Activated T-helper 17 cell treated with anti-CD3 and anti-CD28 coated beads, Interleukin-2, amount 50 U/mL, for 72 hours (primary cell): ENCODE data around the gene DHH. TPM values are rescaled to one million over a fixed set of nuclear protein-coding genes. Genes with fewer than 3 reads are reported as not detected.
"Not testable (repeated sequence)": the region's sequence is repeated elsewhere in the genome, so short reads cannot be mapped to it uniquely, and the experiment has no call there.

Source experiments
- ATAC-seq: fragments of 150-1000 bp; cut with Tn5 transposase; replicated peaks from 2 replicates; pipeline ENCODE4 v1.10.0; 2021; ENCODE audit warnings: mild to moderate bottlenecking, moderate library complexity
- H3K27ac Mint-ChIP-seq: one replicate; pipeline ENCODE4 v1.8.0; 2022; ENCODE audit warnings: mixed read lengths
- H3K27me3 Mint-ChIP-seq: one replicate; pipeline ENCODE4 v1.8.0; 2022; ENCODE audit warnings: mixed read lengths
- H3K36me3 Mint-ChIP-seq: one replicate; pipeline ENCODE4 v1.8.0; 2022; ENCODE audit warnings: low read depth, mild to moderate bottlenecking, mixed read lengths
- H3K4me1 Mint-ChIP-seq: one replicate; pipeline ENCODE4 v1.8.0; 2022; ENCODE audit warnings: mixed read lengths
- H3K4me3 Mint-ChIP-seq: one replicate; pipeline ENCODE4 v1.8.0; 2022; ENCODE audit warnings: mild to moderate bottlenecking, mixed read lengths
- H3K9me3 Mint-ChIP-seq: one replicate; pipeline ENCODE4 v1.8.0; 2022; ENCODE audit warnings: mixed read lengths
- total RNA-seq, 2 donors: library from RNA; stranded (reverse); gene quantifications; one replicate each; pipeline ENCODE4 v1.2.3, GENCODE V29; 2022

DHH gene
- total RNA-seq, 2 donors from 2014 or later, result 0.26 to 0.42 TPM

DNA sequence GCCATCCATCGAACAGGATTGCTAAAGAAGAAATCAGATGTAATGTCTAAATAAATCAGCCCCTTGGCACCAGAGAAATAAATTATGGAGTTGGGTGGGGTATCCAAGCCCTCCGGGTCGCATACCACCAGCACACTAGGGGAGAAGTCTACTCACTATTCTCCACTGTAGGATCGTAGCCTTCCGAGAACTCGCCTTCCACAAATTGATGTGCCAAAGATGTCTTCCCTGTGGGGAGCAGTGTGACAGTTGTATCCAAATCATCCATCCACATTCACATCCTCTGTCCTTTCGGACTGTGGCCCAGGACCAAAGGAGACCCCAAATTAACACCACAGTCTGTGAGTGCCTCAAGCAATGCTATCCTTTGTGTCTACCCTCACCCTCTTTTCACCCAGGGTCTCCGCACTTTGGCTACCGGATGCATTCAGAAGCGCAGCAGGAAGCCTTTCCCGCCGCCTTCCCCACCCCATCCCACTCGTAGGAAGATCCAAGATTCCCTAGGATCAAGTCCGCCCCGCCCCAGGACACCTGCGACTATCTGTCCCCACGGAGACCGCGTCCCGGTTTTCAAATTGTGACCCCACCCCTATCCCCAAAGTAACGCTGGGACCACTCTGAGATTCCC, 25.6 kb downstream of the DHH start:
- Mint-ChIP-seq H3K4me3 (peak overlapping the region; percentile 94), H3K9me3 (no peaks in the 10 kb centered on the region), H3K27ac (peak overlapping the region; percentile 90), H3K27me3 (no peaks in the 10 kb centered on the region), H3K36me3 (peaks cover 30% of the 10 kb centered on the region), H3K4me1 (peaks cover 13% of the 10 kb centered on the region)
- no peak for ATAC-seq

DNA sequence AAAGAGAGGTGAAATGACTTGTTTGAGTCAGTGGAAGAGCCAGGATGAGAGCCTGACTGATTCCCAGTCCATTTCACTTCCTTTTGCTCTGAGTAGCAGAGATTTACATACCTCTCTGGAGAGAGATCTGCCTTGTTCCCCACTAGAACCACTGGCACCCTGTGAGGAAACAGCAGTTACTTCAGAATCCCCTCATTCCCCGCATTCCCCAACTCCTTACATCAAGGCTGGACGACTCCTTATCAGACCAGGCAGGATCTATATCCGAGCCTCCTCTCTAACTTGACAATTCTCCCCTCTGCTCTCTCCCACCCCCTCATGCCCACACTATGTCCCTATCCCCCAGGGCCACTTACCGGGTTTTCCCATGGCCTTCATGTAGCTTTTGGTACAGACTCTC, 28.5 kb downstream of the DHH start:
- no peaks in the 10 kb centered on the region for H3K27me3 Mint-ChIP-seq
- peaks cover 33% of the 10 kb centered on the region for H3K36me3 Mint-ChIP-seq
- no peak overlapping the region for H3K4me3 Mint-ChIP-seq
- no peak overlapping the region for H3K27ac Mint-ChIP-seq
- ATAC-seq, result no peak
- no peaks in the 10 kb centered on the region for H3K9me3 Mint-ChIP-seq
- peaks cover 21% of the 10 kb centered on the region for H3K4me1 Mint-ChIP-seq

DNA sequence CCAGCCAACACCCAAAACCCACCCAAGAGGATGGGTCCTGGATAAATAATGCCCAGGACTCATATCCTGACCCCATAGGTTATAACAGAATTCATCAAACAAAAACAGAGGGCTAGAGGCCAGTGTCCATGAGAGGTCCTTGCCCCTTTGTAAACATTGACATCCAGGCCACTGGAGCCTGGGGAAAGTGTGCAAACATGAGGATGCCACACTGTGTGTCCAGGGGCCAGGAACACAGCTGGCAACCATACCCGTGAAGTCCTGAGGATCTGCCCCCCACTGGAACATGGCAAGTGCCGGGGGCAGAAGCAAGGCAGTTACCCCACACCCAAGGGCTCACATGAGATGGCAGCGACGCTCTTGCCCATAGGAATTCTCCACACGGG, 29.8 kb downstream of the DHH start:
- Mint-ChIP-seq H3K9me3 (no peaks in the 10 kb centered on the region), H3K27me3 (no peaks in the 10 kb centered on the region), H3K36me3 (peaks cover 33% of the 10 kb centered on the region), H3K27ac (no peak overlapping the region), H3K4me1 (peaks cover 18% of the 10 kb centered on the region), H3K4me3 (no peak overlapping the region)
- no peak for ATAC-seq

DNA sequence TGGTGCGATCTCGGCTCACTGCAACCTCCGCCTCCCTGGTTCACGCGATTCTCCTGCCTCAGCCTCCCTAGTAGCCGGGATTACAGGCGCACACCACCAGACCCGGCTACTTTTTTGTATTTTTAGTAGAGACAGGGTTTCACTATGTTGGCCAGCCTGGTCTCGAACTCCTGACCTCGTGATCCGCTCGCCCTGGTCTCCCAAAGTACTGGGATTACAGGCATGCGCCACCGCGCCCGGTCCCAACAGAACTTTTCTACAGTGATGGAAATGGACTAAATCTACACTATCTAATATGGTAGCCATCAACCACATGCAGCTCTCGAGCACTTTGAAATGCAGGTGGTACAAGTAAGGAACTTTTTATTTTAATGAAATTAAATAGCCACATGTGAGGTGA, 32.7 kb downstream of the DHH start:
- H3K27ac Mint-ChIP-seq, H3K27me3 Mint-ChIP-seq, ATAC-seq, H3K9me3 Mint-ChIP-seq: not testable (repeated sequence)
- Mint-ChIP-seq H3K4me1 (peaks cover 29% of the 10 kb centered on the region), H3K36me3 (peaks cover 53% of the 10 kb centered on the region), H3K4me3 (peak overlapping the region; percentile 95)

DNA sequence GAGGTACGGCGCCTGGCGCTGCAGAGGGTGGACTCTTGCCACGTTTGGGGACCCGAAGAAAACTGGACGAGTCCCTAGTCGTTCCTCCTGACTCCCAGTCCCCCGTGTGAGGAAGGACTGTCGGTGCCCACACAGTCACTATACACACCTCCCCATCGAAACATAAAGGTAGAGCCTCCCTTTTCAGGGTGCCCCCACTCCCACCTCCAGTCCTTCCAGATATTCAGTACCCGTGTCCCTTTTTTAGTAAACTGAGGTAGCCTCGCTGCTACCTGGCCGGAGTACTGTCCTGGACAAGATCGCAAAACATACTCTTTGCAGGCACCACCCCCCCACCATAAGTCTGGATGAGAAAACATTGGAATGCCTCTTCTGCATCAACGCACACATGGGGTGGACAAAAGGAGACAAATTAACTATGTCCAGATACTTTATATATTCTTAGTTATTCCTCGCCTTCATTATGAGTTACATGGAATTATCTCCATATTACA, 33.4 kb downstream of the DHH start:
- Mint-ChIP-seq H3K36me3 (peaks cover 48% of the 10 kb centered on the region), H3K4me3 (peak overlapping the region; percentile 95), H3K27ac (peak overlapping the region; percentile 93), H3K9me3 (no peaks in the 10 kb centered on the region), H3K27me3 (no peaks in the 10 kb centered on the region), H3K4me1 (peaks cover 36% of the 10 kb centered on the region)
- ATAC-seq, result peak; percentile 1

DNA sequence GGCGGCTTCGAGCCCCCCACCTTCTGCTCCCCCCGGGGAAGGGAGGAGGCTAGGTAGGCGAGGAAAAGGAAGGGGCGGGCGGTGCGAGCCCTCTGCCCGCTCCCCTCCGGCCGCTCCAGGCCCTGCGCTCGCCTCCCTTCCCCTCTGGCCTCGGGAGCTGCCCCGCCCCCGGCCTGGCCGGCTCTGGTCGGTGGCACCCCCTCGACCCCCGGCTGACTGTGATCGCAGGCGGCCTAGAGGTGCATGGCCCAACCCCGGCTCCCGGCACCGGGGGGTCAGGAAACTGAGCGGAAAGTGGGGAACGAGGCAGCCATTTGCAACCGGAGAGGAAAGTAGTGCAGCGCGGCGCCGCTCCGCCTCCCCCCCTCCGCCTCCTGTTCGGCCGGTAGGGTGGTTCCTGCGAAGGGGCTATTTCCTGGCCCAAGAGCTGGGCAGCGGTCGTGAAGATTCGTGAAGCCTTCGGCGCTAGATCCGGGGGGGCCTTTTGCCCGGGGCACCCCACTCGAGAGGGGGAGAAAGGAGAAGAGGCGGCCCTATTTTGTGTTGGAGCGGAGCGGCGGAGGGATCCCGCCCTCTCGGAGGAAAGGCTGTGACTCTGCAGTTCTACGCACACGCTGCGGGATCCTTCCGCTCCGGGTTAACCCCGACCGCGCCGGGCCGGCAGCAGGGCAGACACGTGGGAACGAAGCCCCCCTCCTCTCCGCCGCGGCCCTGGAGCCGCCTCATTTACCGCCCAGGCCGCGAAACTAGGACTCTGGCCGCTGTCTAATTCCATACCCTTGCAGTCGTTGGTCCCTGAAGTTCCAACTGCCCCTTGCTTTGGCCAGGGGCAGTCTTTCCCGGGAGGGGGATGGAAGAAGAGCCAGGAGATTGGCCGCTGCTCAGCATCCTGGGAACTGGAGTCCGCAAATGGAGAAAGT, 34.1 kb downstream of the DHH start, which contains the start of gene KMT2D:
Gene KMT2D (minus strand): TSS at position 558 of the 920 bp plus-strand sequence. CDS start 5,470 bp downstream, outside the sequence.
- H3K36me3 Mint-ChIP-seq, result peaks cover 48% of the 10 kb centered on the region
- H3K4me1 Mint-ChIP-seq, result peaks cover 43% of the 10 kb centered on the region
- peak; percentile 75 for ATAC-seq
- H3K27me3 Mint-ChIP-seq, result no peaks in the 10 kb centered on the region
- H3K9me3 Mint-ChIP-seq, result no peaks in the 10 kb centered on the region
- H3K4me3 Mint-ChIP-seq, result peak within 1 kb of the TSS; percentile 96
- peak within 1 kb of the TSS; percentile 93 for H3K27ac Mint-ChIP-seq

DNA sequence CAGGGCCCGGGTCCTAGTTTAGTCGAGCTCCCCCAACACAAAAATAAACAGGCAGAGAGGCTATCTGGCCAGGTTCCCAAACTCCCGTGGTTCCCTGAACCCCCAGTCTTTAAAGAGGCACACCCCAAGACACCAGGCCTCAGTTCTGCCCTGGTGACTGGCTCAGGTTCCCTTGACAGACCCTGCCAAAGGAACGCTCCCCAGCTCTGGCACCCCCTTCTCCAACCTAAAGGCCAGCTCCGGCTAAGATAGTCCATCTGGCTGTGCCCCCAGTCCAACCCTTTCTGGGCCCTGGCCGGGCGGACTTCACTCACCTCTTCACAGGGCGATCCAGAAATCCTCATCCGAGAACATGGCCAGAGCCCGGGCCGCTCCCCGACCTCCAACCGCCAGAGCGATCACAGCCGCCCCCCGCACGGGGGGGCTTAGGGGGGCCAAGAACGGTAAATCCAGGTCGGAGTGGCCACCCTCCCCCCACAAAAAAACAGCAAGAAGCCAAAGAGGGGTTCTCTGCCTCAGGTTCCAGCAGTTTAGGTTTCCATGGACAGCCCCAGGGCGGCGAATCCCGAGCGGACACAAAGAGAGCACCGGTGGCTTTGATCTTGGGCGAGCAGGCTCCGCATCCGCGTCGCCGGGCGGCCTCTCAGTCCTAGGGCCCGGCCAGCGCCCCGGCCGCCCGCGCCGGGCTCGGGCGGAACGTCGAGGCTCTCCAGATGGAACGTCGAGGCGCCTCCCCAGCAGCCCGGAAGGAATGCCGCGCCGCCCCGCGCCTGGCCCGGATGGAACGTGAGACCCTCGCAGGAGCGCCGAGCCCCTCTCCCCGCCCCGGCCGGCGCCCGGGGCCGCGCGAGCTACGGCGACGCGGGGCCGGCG, 35.1 kb downstream of the DHH start:
- H3K27ac Mint-ChIP-seq, result peak overlapping the region; percentile 79
- peak; percentile 14 for ATAC-seq
- peak overlapping the region; percentile 96 for H3K4me3 Mint-ChIP-seq
- H3K27me3 Mint-ChIP-seq, result no peaks in the 10 kb centered on the region
- peaks cover 50% of the 10 kb centered on the region for H3K36me3 Mint-ChIP-seq
- H3K4me1 Mint-ChIP-seq, result peaks cover 53% of the 10 kb centered on the region
- H3K9me3 Mint-ChIP-seq, result no peaks in the 10 kb centered on the region

DNA sequence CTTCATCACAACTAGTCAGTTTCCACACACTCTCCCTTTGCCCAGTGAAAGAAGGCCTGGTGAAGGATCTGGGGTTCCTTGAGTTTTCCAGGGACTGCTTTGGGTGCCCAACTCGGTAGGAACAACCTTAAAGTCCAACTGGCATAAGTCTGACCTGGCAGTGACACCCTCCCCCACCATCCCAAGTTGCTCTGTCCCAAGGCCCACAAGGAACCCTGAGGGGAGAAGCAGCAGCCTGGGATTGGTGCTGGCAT, 35.6 kb downstream of the DHH start:
- Mint-ChIP-seq H3K36me3 (peaks cover 52% of the 10 kb centered on the region), H3K27me3 (no peaks in the 10 kb centered on the region), H3K27ac (peak overlapping the region; percentile 79), H3K9me3 (no peaks in the 10 kb centered on the region), H3K4me3 (peak overlapping the region; percentile 96), H3K4me1 (peaks cover 50% of the 10 kb centered on the region)
- ATAC-seq, result no peak

DNA sequence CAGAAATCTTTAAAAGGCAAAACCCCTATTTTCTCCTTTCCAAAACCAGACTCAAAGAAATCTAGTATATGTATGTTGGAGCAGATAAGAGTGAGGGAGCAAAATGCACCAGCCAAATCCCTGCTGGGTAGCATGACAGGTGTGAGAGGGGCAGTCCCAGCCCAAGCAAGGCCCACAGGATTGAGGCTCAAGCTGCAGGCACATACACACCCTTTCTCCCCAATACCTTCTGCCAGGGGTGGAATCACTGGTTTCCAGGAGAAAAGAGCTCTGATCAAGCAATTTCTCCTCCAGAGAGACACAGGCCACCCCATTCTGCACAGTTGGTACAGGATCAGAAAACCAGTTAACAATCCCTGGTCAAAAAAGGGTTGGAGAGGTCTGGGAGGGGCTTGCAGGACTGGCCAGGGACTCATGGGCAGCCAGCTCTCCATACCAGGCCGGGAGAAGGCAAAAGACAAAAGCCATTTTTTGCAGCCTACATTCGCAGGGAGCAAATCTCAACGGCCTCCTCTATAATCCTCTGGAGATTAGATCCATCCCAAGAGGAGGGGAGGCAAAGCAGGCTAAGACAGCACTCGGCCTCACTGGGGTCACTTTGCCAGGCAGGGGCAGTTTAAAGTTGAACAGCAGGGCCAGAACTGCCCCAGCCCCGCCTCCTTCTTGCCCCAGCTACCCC, 36.1 kb downstream of the DHH start:
- H3K36me3 Mint-ChIP-seq, result peaks cover 54% of the 10 kb centered on the region

DNA sequence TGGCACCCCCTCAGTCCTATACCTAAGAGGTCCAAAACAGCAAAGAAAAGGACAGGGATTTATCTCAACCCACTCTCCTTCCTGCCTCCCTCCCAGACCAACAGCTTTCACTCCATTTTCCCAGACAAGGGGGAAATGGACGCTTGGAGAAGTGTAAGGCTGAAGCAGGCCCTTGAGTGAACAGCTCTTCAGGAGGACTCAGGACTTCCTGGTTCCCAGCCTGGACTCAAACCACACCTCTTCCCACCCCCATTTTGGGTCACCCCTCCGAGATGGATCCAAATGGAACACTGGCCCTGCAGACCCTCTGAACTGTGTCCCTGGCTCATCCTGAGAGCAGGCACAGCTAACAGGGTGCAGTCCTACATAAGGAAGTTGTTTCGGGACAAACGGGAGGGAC, 36.7 kb downstream of the DHH start:
- no peaks in the 10 kb centered on the region for H3K9me3 Mint-ChIP-seq
- H3K27ac Mint-ChIP-seq, result peak overlapping the region; percentile 79
- no peak for ATAC-seq
- no peaks in the 10 kb centered on the region for H3K27me3 Mint-ChIP-seq
- H3K4me3 Mint-ChIP-seq, result peak overlapping the region; percentile 96
- H3K36me3 Mint-ChIP-seq, result peaks cover 60% of the 10 kb centered on the region
- peaks cover 46% of the 10 kb centered on the region for H3K4me1 Mint-ChIP-seq

More for the DNA sequence above, 36.1 kb downstream of the DHH start:
- no peaks in the 10 kb centered on the region for H3K9me3 Mint-ChIP-seq
- peak overlapping the region; percentile 96 for H3K4me3 Mint-ChIP-seq
- peaks cover 46% of the 10 kb centered on the region for H3K4me1 Mint-ChIP-seq
- peak overlapping the region; percentile 79 for H3K27ac Mint-ChIP-seq
- no peak for ATAC-seq
- H3K27me3 Mint-ChIP-seq, result no peaks in the 10 kb centered on the region

DNA sequence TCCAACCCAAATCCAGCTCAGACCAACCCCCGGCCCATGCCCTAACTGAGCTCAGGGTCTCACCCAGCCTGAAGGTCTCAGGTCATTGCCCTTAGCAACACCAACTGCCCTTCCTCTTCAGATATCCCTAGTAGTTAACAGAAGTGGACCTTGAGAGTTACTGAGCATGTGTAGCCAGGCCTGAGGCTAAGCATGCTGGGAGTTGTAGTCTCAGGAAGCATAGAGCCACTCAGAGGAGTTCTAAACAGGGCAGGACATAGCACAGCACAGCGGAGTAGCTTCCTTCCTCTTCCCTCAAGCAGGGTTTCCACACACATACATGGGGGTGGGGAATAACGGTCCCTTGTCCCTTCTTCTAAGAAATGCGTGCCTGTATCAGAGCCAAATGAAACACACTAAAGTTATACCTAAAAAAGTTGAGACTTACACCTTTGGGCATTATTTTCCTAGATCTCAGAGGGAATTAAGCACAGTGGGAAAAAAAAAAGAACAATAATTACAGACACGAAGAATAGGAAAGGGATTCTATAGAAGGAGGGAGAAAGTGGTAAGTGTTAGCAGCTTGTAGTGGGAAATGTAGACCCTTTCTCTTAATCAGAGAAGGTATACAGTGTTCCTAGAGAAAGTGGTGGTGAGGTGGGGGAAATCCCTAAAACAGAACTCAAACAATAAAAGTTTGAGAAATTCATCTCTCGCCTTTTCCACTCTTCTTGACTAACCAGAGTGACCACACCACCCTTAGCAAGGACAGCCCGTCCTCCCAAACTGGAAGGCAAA, 38.4 kb downstream of the DHH start:
- peaks cover 77% of the 10 kb centered on the region for H3K36me3 Mint-ChIP-seq
- H3K9me3 Mint-ChIP-seq, result no peaks in the 10 kb centered on the region

DNA sequence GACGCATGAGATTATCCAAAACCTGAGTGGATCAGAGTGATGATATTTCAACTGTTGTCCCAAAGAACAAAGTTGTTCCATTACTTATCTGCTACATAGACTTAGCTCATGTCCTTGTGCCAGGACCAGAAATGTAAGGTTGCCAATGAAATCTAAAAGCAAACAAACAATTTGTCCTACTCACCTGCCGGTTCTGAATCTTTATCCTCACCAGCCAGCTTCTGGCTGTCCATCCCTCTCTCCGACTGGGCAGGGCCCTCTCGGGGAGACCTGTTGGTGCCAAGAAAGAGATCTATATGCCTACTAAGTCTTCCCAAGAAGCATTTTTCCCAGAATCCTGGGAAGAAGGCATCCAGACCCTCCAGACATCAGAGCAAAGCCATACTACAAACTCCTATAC, 39.5 kb downstream of the DHH start:
- peak overlapping the region; percentile 79 for H3K27ac Mint-ChIP-seq
- H3K4me1 Mint-ChIP-seq, result peaks cover 46% of the 10 kb centered on the region
- no peak overlapping the region for H3K4me3 Mint-ChIP-seq
- H3K9me3 Mint-ChIP-seq, result no peaks in the 10 kb centered on the region
- peaks cover 88% of the 10 kb centered on the region for H3K36me3 Mint-ChIP-seq
- no peak for ATAC-seq
- H3K27me3 Mint-ChIP-seq, result no peaks in the 10 kb centered on the region

More for the DNA sequence above, 38.4 kb downstream of the DHH start:
- H3K4me3 Mint-ChIP-seq, result peak overlapping the region; percentile 96
- H3K27me3 Mint-ChIP-seq, result no peaks in the 10 kb centered on the region
- peaks cover 48% of the 10 kb centered on the region for H3K4me1 Mint-ChIP-seq
- H3K27ac Mint-ChIP-seq, result peak overlapping the region; percentile 79
- ATAC-seq, result peak; percentile 74

DNA sequence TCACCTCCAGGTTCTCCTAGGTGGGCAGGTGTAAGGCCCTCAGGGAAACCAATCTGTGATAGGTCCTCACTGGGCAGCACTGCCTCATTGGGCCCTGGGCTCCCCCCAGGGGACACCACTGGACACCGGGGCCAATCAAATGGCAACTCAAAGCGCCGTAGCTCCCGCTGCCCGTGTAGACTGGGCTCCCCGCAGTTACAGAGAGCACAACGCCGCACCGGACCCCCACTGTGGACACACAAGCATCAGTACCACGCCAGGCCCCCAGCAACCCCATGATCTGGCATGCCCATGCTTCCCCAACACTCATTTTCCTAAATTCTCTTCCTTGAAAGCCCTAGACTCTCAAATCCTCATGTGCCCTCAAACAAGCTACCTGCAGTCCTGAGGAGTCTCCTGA, 40.1 kb downstream of the DHH start:
- no peaks in the 10 kb centered on the region for H3K27me3 Mint-ChIP-seq
- no peaks in the 10 kb centered on the region for H3K9me3 Mint-ChIP-seq
- H3K4me1 Mint-ChIP-seq, result peaks cover 46% of the 10 kb centered on the region
- H3K4me3 Mint-ChIP-seq, result no peak overlapping the region
- H3K27ac Mint-ChIP-seq, result peak overlapping the region; percentile 79
- H3K36me3 Mint-ChIP-seq, result peaks cover 92% of the 10 kb centered on the region
- no peak for ATAC-seq
